Liver (tissue), 9 donors: ENCODE measurements around the gene OCA2. TPM values are rescaled to one million over a fixed set of nuclear protein-coding genes. Genes with fewer than 3 reads are reported as not detected.

Experiments
- DNase-seq: peaks from one replicate; pipeline ENCODE4 v3.0.0-alpha.2; 2017; ENCODE audit warnings: low spot score
- H3K27ac ChIP-seq, 2 donors: one replicate each; pipeline ENCODE4 v1.7.0; 2013; ENCODE audit warnings: inconsistent platforms in 2 of 2, low read length in 2 of 2, control low read depth in 1 of 2, low read depth in 1 of 2, mild to moderate bottlenecking in 1 of 2
- H3K27me3 ChIP-seq, 4 donors: one replicate each; pipeline versions ENCODE4 v1.6.1 to v1.7.0; 2013; ENCODE audit warnings: low read length in 3 of 4, inconsistent platforms in 1 of 4, mild to moderate bottlenecking in 1 of 4, moderate library complexity in 1 of 4; ENCODE audit not compliant: control insufficient read depth in 4 of 4, insufficient read depth in 4 of 4
- H3K36me3 ChIP-seq, 4 donors: one replicate each; pipeline versions ENCODE4 v1.6.1 to v1.7.0; 2013; ENCODE audit warnings: low read length in 3 of 4, mild to moderate bottlenecking in 3 of 4, low read depth in 1 of 4, moderate library complexity in 1 of 4; ENCODE audit not compliant: control insufficient read depth in 4 of 4, insufficient read depth in 3 of 4
- H3K4me1 ChIP-seq, 4 donors: one replicate each; pipeline versions ENCODE4 v1.6.1 to v1.7.0; 2013; ENCODE audit warnings: low read length in 3 of 4, mild to moderate bottlenecking in 3 of 4, moderate library complexity in 1 of 4; ENCODE audit not compliant: control insufficient read depth in 4 of 4, insufficient read depth in 4 of 4
- H3K4me3 ChIP-seq, 3 donors: one replicate each; pipeline versions ENCODE4 v1.6.1 to v1.7.0; 2013; ENCODE audit warnings: low read length in 3 of 3, control low read depth in 1 of 3, low read depth in 1 of 3, mild to moderate bottlenecking in 1 of 3
- H3K9ac ChIP-seq, 2 donors: one replicate each; pipeline ENCODE4 v1.7.0; 2013; ENCODE audit warnings: low read length in 2 of 2, mild to moderate bottlenecking in 2 of 2, moderate library complexity in 2 of 2, control low read depth in 1 of 2, low read depth in 1 of 2
- H3K9me3 ChIP-seq, 4 donors: one replicate each; pipeline versions ENCODE4 v1.6.1 to v1.7.0; 2013; ENCODE audit warnings: low read length in 3 of 4; ENCODE audit not compliant: control insufficient read depth in 4 of 4
- EGR1 ChIP-seq, 2 donors: IDR thresholded peaks; 2 replicates each; pipeline ENCODE4 v1.6.1; 2016 to 2018; ENCODE audit warnings: antibody characterized with exemption in 2 of 2, low read depth in 2 of 2
- FOXA1 ChIP-seq: IDR thresholded peaks from 2 replicates; pipeline ENCODE4 v1.6.1; 2016; ENCODE audit warnings: antibody characterized with exemption
- FOXA2 ChIP-seq: IDR thresholded peaks from 2 replicates; pipeline ENCODE4 v1.6.1; 2016; ENCODE audit warnings: antibody characterized with exemption
- GABPA ChIP-seq, 2 donors: IDR thresholded peaks in 1 of 2; conservative IDR thresholded peaks in 1 of 2; 2 replicates each; pipeline ENCODE4 v1.6.1; 2016; ENCODE audit warnings: antibody characterized with exemption in 2 of 2, mild to moderate bottlenecking in 1 of 2, moderate library complexity in 1 of 2
- HNF4A ChIP-seq, 2 donors: conservative IDR thresholded peaks; 2 replicates each; pipeline ENCODE4 v1.6.1; 2016; ENCODE audit warnings: antibody characterized with exemption in 2 of 2, mild to moderate bottlenecking in 2 of 2
- JUND ChIP-seq, 2 donors: IDR thresholded peaks; 2 replicates each; pipeline ENCODE4 v1.6.1; 2016; ENCODE audit warnings: antibody characterized with exemption in 2 of 2
- NR2F2 ChIP-seq: IDR thresholded peaks from 2 replicates; pipeline ENCODE4 v1.6.1; 2016; ENCODE audit warnings: antibody characterized with exemption
- RAD21 ChIP-seq, 2 donors: IDR thresholded peaks; 2 replicates each; pipeline ENCODE4 v1.6.1; 2016; ENCODE audit warnings: antibody characterized with exemption in 2 of 2, mild to moderate bottlenecking in 2 of 2
- RXRA ChIP-seq, 2 donors: IDR thresholded peaks; 2 replicates each; pipeline ENCODE4 v1.6.1; 2017 to 2018; ENCODE audit warnings: antibody characterized with exemption in 2 of 2, mild to moderate bottlenecking in 1 of 2
- SP1 ChIP-seq: IDR thresholded peaks from 2 replicates; pipeline ENCODE4 v1.6.1; 2018; ENCODE audit warnings: antibody characterized with exemption, mild to moderate bottlenecking
- TAF1 ChIP-seq: conservative IDR thresholded peaks from 2 replicates; pipeline ENCODE4 v1.6.1; 2016; ENCODE audit warnings: antibody characterized with exemption, mild to moderate bottlenecking
- YY1 ChIP-seq: IDR thresholded peaks from 2 replicates; pipeline ENCODE4 v1.6.1; 2016; ENCODE audit warnings: antibody characterized with exemption, mild to moderate bottlenecking
- WGBS: extraction: QIAGEN DNeasy Blood & Tissue Kit; methylation state at CpG from one replicate; pipeline ENCODE4 v1.1.7; 2013; 5-methylcytosine and 5-hydroxymethylcytosine counted together
- polyA plus RNA-seq, 2 donors: library from polyadenylated mRNA; stranded (reverse) in 1 of 2; unstranded in 1 of 2; fragments of 200-250 nt in 1 of 2; fragments of >200 nt in 1 of 2; fragmentation: Nextera tagmentation in 1 of 2; extraction: Ambion mirVana in 1 of 2; gene quantifications; one replicate each; pipeline versions ENCODE4 v1.2.1 to v1.2.3, GENCODE V29; 2013 to 2015
- total RNA-seq, 2 donors: library from RNA; depleted of rRNA; stranded (reverse); fragments of >200 nt; gene quantifications; one replicate each; pipeline ENCODE4 v1.2.3, GENCODE V29; 2014
- TF ChIP-seq, protein P1 (sequence below): IDR thresholded peaks from 2 replicates; pipeline ENCODE4 v1.6.1; 2016; ENCODE audit warnings: antibody characterized with exemption
- TF ChIP-seq, protein P2 (sequence below): IDR thresholded peaks from 2 replicates; pipeline ENCODE4 v1.6.1; 2016; ENCODE audit warnings: antibody characterized with exemption
- TF ChIP-seq, protein P3 (sequence below): IDR thresholded peaks from 2 replicates; pipeline ENCODE4 v1.6.1; 2016; ENCODE audit warnings: antibody characterized with exemption, mild to moderate bottlenecking
- TF ChIP-seq, protein P4 (sequence below): fragments of 150-350 bp; IDR thresholded peaks from 2 replicates; pipeline ENCODE4 v1.5.1; 2017; ENCODE audit warnings: improper control_type of control experiment, low read depth, low read length; ENCODE audit not compliant: missing input control
- donor health status: healthy.
- donor health status: healthy.
- donor health status: healthy.
- donor health status: healthy.
- donor health status: healthy.

The OCA2 gene
- total and polyA plus RNA-seq, 4 donors = 0.02 to 0.56 (median 0.15) TPM

DNA sequence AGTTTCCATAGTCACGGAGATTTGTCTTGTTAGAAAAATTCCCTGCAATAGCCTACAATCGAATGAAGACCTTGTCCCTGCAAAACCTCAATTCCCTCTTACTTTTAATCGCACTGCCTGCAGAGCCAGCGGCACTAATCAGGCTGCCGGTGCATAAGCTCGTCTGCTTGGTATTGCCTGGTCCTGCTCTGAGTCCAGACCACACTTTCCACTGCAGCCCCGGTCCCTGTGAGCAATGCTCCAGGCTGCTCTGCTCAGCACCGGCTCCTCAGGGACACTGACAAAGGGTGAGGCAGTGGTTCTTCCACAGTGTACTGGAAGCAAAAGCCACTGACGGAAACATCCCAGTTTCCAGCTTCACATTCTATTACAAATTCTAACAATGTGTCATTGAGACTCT is 164.3 kb downstream of the OCA2 start:
- no peak overlapping the region for H3K9ac ChIP-seq
- 64% methylated on average over 9 of the region's 9 CpGs for WGBS
- no peak for DNase-seq

DNA sequence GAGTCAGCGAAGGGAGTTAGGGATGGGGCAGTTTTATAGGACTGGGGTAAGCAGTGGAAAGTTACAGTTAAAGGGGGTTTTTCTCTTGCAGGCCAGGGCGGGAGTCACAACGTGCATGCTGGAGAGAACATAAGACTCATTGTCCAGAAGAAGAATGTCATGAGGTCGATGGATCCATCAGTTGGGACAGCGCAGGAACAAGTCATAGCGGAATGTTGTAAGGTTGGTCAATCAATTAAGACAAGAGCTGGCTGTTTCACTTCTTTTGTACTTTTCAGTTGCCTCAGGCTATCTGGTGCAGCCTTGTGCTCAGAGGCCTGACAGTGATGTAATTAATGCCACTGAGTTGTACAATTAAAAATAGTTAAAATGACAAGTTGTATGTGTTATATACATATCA is 165.6 kb downstream of the OCA2 start:
- DNase-seq = no peak
- Histone ChIP-seq H3K9me3 (peaks cover 3 to 13% (median 8%) of the 10 kb centered on the region in 4 donors), H3K4me1 (no peaks in the 10 kb centered on the region), H3K27me3 (peaks cover 0 to 3% (median 1%) of the 10 kb centered on the region in 4 donors), H3K36me3 (no peaks in the 10 kb centered on the region), H3K27ac (no peak overlapping the region), H3K4me3 (no peak overlapping the region), H3K9ac (no peak overlapping the region)
- 94% methylated on average over 6 of the region's 6 CpGs for WGBS
- TF ChIP-seq NR2F2 = no peak
- TF ChIP-seq, protein P1, sequence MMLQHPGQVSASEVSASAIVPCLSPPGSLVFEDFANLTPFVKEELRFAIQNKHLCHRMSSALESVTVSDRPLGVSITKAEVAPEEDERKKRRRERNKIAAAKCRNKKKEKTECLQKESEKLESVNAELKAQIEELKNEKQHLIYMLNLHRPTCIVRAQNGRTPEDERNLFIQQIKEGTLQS = no peak

More for the DNA sequence above, 164.3 kb downstream of the OCA2 start:
- Histone ChIP-seq H3K36me3 (no peaks in the 10 kb centered on the region), H3K9me3 (peaks cover 3 to 11% (median 8%) of the 10 kb centered on the region in 4 donors), H3K27ac (no peak overlapping the region), H3K27me3 (peaks cover 0 to 3% (median 1%) of the 10 kb centered on the region in 4 donors), H3K4me3 (no peak overlapping the region), H3K4me1 (no peaks in the 10 kb centered on the region)
- TF ChIP-seq JUND (IDR thresholded peaks at IDR 0.05) = no peak
- TF ChIP-seq EGR1 (IDR thresholded peaks at IDR 0.05; ENCODE audit: low read depth in 2 of 2) = no peak
- no peak for TF ChIP-seq HNF4A (conservative IDR thresholded peaks at IDR 0.05)
- no peak for TF ChIP-seq NR2F2

DNA sequence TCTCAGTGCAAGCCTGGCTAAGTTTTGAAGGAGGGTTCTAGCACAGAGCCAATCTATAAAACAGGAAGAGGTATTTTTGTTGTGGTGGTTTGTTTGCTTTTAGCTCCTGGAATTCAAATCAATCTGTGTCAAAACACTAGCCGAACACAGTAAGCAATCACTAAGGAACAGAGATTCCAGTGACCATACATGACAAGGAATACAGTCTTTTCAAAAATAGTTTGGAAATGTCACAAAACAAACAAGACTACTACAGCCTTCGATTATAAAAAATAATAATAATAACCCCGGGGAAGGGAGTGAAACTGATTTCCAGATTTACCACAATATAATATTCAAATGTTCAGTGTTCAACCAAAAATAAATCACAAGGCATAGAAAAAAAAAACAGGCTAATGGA is 166.5 kb downstream of the OCA2 start:
- no peaks in the 10 kb centered on the region for H3K4me1 ChIP-seq
- no peak overlapping the region for H3K4me3 ChIP-seq
- no peak overlapping the region for H3K9ac ChIP-seq
- H3K36me3 ChIP-seq = no peaks in the 10 kb centered on the region
- TF ChIP-seq, protein P2, sequence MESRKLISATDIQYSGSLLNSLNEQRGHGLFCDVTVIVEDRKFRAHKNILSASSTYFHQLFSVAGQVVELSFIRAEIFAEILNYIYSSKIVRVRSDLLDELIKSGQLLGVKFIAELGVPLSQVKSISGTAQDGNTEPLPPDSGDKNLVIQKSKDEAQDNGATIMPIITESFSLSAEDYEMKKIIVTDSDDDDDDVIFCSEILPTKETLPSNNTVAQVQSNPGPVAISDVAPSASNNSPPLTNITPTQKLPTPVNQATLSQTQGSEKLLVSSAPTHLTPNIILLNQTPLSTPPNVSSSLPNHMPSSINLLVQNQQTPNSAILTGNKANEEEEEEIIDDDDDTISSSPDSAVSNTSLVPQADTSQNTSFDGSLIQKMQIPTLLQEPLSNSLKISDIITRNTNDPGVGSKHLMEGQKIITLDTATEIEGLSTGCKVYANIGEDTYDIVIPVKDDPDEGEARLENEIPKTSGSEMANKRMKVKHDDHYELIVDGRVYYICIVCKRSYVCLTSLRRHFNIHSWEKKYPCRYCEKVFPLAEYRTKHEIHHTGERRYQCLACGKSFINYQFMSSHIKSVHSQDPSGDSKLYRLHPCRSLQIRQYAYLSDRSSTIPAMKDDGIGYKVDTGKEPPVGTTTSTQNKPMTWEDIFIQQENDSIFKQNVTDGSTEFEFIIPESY = no peak
- TF ChIP-seq FOXA1 = no peak
- no peak for TF ChIP-seq SP1
- no peak for TF ChIP-seq TAF1
- TF ChIP-seq FOXA2 = no peak
- no peak for TF ChIP-seq GABPA (IDR thresholded peaks at IDR 0.05 in 1 of 2, conservative IDR thresholded peaks at IDR 0.05 in 1 of 2)
- TF ChIP-seq RXRA (IDR thresholded peaks at IDR 0.05) = no peak
- TF ChIP-seq YY1 = no peak
- TF ChIP-seq, protein P3, sequence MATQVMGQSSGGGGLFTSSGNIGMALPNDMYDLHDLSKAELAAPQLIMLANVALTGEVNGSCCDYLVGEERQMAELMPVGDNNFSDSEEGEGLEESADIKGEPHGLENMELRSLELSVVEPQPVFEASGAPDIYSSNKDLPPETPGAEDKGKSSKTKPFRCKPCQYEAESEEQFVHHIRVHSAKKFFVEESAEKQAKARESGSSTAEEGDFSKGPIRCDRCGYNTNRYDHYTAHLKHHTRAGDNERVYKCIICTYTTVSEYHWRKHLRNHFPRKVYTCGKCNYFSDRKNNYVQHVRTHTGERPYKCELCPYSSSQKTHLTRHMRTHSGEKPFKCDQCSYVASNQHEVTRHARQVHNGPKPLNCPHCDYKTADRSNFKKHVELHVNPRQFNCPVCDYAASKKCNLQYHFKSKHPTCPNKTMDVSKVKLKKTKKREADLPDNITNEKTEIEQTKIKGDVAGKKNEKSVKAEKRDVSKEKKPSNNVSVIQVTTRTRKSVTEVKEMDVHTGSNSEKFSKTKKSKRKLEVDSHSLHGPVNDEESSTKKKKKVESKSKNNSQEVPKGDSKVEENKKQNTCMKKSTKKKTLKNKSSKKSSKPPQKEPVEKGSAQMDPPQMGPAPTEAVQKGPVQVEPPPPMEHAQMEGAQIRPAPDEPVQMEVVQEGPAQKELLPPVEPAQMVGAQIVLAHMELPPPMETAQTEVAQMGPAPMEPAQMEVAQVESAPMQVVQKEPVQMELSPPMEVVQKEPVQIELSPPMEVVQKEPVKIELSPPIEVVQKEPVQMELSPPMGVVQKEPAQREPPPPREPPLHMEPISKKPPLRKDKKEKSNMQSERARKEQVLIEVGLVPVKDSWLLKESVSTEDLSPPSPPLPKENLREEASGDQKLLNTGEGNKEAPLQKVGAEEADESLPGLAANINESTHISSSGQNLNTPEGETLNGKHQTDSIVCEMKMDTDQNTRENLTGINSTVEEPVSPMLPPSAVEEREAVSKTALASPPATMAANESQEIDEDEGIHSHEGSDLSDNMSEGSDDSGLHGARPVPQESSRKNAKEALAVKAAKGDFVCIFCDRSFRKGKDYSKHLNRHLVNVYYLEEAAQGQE = no peak
- TF ChIP-seq, protein P4, sequence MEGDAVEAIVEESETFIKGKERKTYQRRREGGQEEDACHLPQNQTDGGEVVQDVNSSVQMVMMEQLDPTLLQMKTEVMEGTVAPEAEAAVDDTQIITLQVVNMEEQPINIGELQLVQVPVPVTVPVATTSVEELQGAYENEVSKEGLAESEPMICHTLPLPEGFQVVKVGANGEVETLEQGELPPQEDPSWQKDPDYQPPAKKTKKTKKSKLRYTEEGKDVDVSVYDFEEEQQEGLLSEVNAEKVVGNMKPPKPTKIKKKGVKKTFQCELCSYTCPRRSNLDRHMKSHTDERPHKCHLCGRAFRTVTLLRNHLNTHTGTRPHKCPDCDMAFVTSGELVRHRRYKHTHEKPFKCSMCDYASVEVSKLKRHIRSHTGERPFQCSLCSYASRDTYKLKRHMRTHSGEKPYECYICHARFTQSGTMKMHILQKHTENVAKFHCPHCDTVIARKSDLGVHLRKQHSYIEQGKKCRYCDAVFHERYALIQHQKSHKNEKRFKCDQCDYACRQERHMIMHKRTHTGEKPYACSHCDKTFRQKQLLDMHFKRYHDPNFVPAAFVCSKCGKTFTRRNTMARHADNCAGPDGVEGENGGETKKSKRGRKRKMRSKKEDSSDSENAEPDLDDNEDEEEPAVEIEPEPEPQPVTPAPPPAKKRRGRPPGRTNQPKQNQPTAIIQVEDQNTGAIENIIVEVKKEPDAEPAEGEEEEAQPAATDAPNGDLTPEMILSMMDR = no peak
- TF ChIP-seq RAD21 (IDR thresholded peaks at IDR 0.05) = no peak
- H3K27me3 ChIP-seq = no peaks in the 10 kb centered on the region
- WGBS = 77% methylated on average over 3 of the region's 3 CpGs
- no peak for DNase-seq
- H3K27ac ChIP-seq = no peak overlapping the region
- H3K9me3 ChIP-seq = peaks cover 3 to 16% (median 8%) of the 10 kb centered on the region in 4 donors
